ENCODE data around the gene PRTN3.
"Not testable (repeated sequence)": the region's sequence is repeated elsewhere in the genome, so short reads cannot be mapped to it uniquely, and the experiment has no call there.

Gene PRTN3

GRCh38 chr19:814152-815078 lies 26.4 kb upstream of the PRTN3 start:
- TF ChIP-seq CTCF (IDR thresholded peaks at IDR 0.05; ENCODE audit: low read depth, low read length), result no peak
- no peak for DNase-seq (ENCODE audit: extremely low read depth, low read depth)

- TF ChIP-seq CTCF (IDR thresholded peaks at IDR 0.05; ENCODE audit: low read depth, low read length), result no peak
- no peak for DNase-seq (ENCODE audit: extremely low read depth, low read depth)
Measured at GRCh38 chr19:815079-815774, 25.6 kb upstream of the PRTN3 start.

GRCh38 chr19:815775-816499 lies 24.9 kb upstream of the PRTN3 start:
- TF ChIP-seq CTCF (IDR thresholded peaks at IDR 0.05; ENCODE audit: low read depth, low read length), result no peak
- no peak for DNase-seq (ENCODE audit: extremely low read depth, low read depth)

- DNase-seq (ENCODE audit: extremely low read depth, low read depth), result no peak
- no peak for TF ChIP-seq CTCF (IDR thresholded peaks at IDR 0.05; ENCODE audit: low read depth, low read length)
Measured at GRCh38 chr19:816500-816857, 24.3 kb upstream of the PRTN3 start.

GRCh38 chr19:820212-820611 lies 20.6 kb upstream of the PRTN3 start:
- not testable (repeated sequence) for DNase-seq (ENCODE audit: extremely low read depth, low read depth)

GRCh38 chr19:821231-821824 lies 19.5 kb upstream of the PRTN3 start:
- DNase-seq (ENCODE audit: extremely low read depth, low read depth), result no peak
- no peak for TF ChIP-seq CTCF (IDR thresholded peaks at IDR 0.05; ENCODE audit: low read depth, low read length)

- DNase-seq (ENCODE audit: extremely low read depth, low read depth), result no peak
- TF ChIP-seq CTCF (IDR thresholded peaks at IDR 0.05; ENCODE audit: low read depth, low read length), result no peak
Measured at GRCh38 chr19:821825-822503, 18.8 kb upstream of the PRTN3 start, which contains the start of gene PLPPR3. TSS of gene PLPPR3 (minus strand) at chr19:821955. CDS start at chr19:821559, 396 bp downstream.

All from AG09319 (cell line).